Trophoblast cell (in vitro differentiated cells and primary cell): Measurements from ENCODE around the gene TYMS.

ENCODE experiments used
- DNase-seq, 2 donors: peaks; one replicate each; pipeline ENCODE4 v3.0.0-alpha.2; 2016
- H2AFZ ChIP-seq: 2 replicates; pipeline ENCODE4 v1.6.1; 2013; ENCODE audit warnings: low read length, moderate library complexity, mild to moderate bottlenecking; ENCODE audit not compliant: insufficient read depth, poor library complexity
- H2AK5ac ChIP-seq: 2 replicates; pipeline ENCODE4 v1.6.1; 2013; ENCODE audit warnings: mild to moderate bottlenecking, low read length
- H2BK120ac ChIP-seq: 2 replicates; pipeline ENCODE4 v1.6.1; 2013; ENCODE audit warnings: low read length, mild to moderate bottlenecking, moderate library complexity; ENCODE audit not compliant: insufficient read depth, poor library complexity
- H2BK12ac ChIP-seq: 2 replicates; pipeline ENCODE4 v1.6.1; 2013; ENCODE audit warnings: mild to moderate bottlenecking, low read length, moderate library complexity
- H2BK5ac ChIP-seq: 2 replicates; pipeline ENCODE4 v1.6.1; 2013; ENCODE audit warnings: low read length, low read depth, moderate library complexity, mild to moderate bottlenecking; ENCODE audit not compliant: poor library complexity
- H3K14ac ChIP-seq: 2 replicates; pipeline ENCODE4 v1.6.1; 2013; ENCODE audit warnings: mild to moderate bottlenecking, low read length
- H3K18ac ChIP-seq: 2 replicates; pipeline ENCODE4 v1.6.1; 2013; ENCODE audit warnings: mild to moderate bottlenecking, low read length
- H3K23ac ChIP-seq: 2 replicates; pipeline ENCODE4 v1.6.1; 2013; ENCODE audit warnings: low read length
- H3K27ac ChIP-seq: 2 replicates; pipeline ENCODE4 v1.5.1; 2013; ENCODE audit warnings: low read depth, mild to moderate bottlenecking, inconsistent platforms, low read length, moderate library complexity
- H3K27me3 ChIP-seq: 2 replicates; pipeline ENCODE4 v1.6.1; 2013; ENCODE audit warnings: inconsistent platforms, mild to moderate bottlenecking, low read length, moderate library complexity; ENCODE audit not compliant: insufficient read depth
- H3K36me3 ChIP-seq, 2 experiments: 1 replicate in 1 of 2; 2 replicates in 1 of 2; pipeline ENCODE4 v1.6.1; 2013; ENCODE audit warnings: low read length in 2 of 2, mild to moderate bottlenecking in 2 of 2, moderate library complexity in 1 of 2; ENCODE audit not compliant: insufficient read depth in 2 of 2, control insufficient read depth in 1 of 2
- H3K4ac ChIP-seq: 2 replicates; pipeline ENCODE4 v1.6.1; 2013; ENCODE audit warnings: low read depth, mild to moderate bottlenecking, low read length, moderate library complexity
- H3K4me1 ChIP-seq, 2 experiments: 1 replicate in 1 of 2; 2 replicates in 1 of 2; pipeline ENCODE4 v1.6.1; 2013; ENCODE audit warnings: low read length in 2 of 2, mild to moderate bottlenecking in 2 of 2, moderate library complexity in 1 of 2; ENCODE audit not compliant: insufficient read depth in 2 of 2, control insufficient read depth in 1 of 2
- H3K4me2 ChIP-seq: 2 replicates; pipeline ENCODE4 v1.6.1; 2013; ENCODE audit warnings: inconsistent platforms, mild to moderate bottlenecking, low read length, moderate library complexity
- H3K4me3 ChIP-seq: 2 replicates; pipeline ENCODE4 v1.5.1; 2013; ENCODE audit warnings: mild to moderate bottlenecking, low read depth, low read length, inconsistent platforms
- H3K79me1 ChIP-seq: one replicate; pipeline ENCODE4 v1.6.1; 2013; ENCODE audit warnings: low read length
- H3K79me2 ChIP-seq: 2 replicates; pipeline ENCODE4 v1.6.1; 2013; ENCODE audit warnings: low read length, mild to moderate bottlenecking; ENCODE audit not compliant: control insufficient read depth, insufficient read depth, poor library complexity
- H3K9ac ChIP-seq: 2 replicates; pipeline ENCODE4 v1.6.1; 2013; ENCODE audit warnings: mild to moderate bottlenecking, low read length
- H3K9me3 ChIP-seq: 2 replicates; pipeline ENCODE4 v1.6.1; 2013; ENCODE audit warnings: low read depth, mild to moderate bottlenecking, control low read depth, inconsistent platforms, low read length; ENCODE audit not compliant: insufficient read depth
- H4K12ac ChIP-seq: 2 replicates; pipeline ENCODE4 v1.6.1; 2013; ENCODE audit warnings: low read depth, mild to moderate bottlenecking, low read length, moderate library complexity
- H4K8ac ChIP-seq: 2 replicates; pipeline ENCODE4 v1.6.1; 2013; ENCODE audit warnings: low read depth, mild to moderate bottlenecking, low read length, moderate library complexity
- H4K91ac ChIP-seq: one replicate; pipeline ENCODE4 v1.6.1; 2013; ENCODE audit warnings: low read depth, mild to moderate bottlenecking, low read length, moderate library complexity
- WGBS: extraction: QIAGEN DNeasy Blood & Tissue Kit; methylation state at CpG from one replicate; pipeline ENCODE4 v1.1.7; 2013; ENCODE audit warnings: missing lambda C conversion rate; ENCODE audit not compliant: insufficient read length, insufficient coverage; ENCODE audit errors: extremely low coverage; 5-methylcytosine and 5-hydroxymethylcytosine counted together

The TYMS gene

GRCh38 chr18:623761-624620 lies 33.5 kb upstream of the TYMS start:
- Histone ChIP-seq H2BK12ac (no peak overlapping the region), H3K4me2 (no peak overlapping the region), H3K27me3 (no peaks in the 10 kb centered on the region), H3K4me1 (no peaks in the 10 kb centered on the region), H3K23ac (no peak overlapping the region), H2AFZ (no peak overlapping the region), H3K27ac (no peak overlapping the region), H3K9ac (no peak overlapping the region), H2AK5ac (no peak overlapping the region), H3K79me2 (no peaks in the 10 kb centered on the region), H4K8ac (no peak overlapping the region), H2BK5ac (no peak overlapping the region), H3K18ac (no peak overlapping the region), H3K14ac (no peak overlapping the region), H3K9me3 (no peaks in the 10 kb centered on the region), H2BK120ac (no peak overlapping the region), H3K4ac (no peak overlapping the region), H4K12ac (no peak overlapping the region), H3K4me3 (no peak overlapping the region), H3K79me1 (no peaks in the 10 kb centered on the region), H3K36me3 (no peaks in the 10 kb centered on the region), H4K91ac (no peak overlapping the region)
- DNase-seq = peak; percentile 48 to 79
- no CpG with 5 or more reads among the region's 11 CpGs for WGBS

GRCh38 chr18:627231-627630 lies 30.2 kb upstream of the TYMS start:
- Histone ChIP-seq H3K4ac (no peak overlapping the region), H3K36me3 (no peaks in the 10 kb centered on the region), H3K4me2 (no peak overlapping the region), H3K79me1 (no peaks in the 10 kb centered on the region), H3K9ac (no peak overlapping the region), H4K8ac (no peak overlapping the region), H3K27ac (no peak overlapping the region), H3K14ac (no peak overlapping the region), H3K79me2 (no peaks in the 10 kb centered on the region), H3K4me3 (no peak overlapping the region), H3K4me1 (no peaks in the 10 kb centered on the region), H3K27me3 (no peaks in the 10 kb centered on the region), H3K23ac (no peak overlapping the region), H3K9me3 (no peaks in the 10 kb centered on the region), H4K91ac (no peak overlapping the region), H2AK5ac (no peak overlapping the region), H4K12ac (no peak overlapping the region), H2AFZ (no peak overlapping the region), H2BK12ac (no peak overlapping the region), H2BK5ac (no peak overlapping the region), H2BK120ac (no peak overlapping the region), H3K18ac (no peak overlapping the region)
- no peak for DNase-seq
- WGBS = no CpG with 5 or more reads among the region's 2 CpGs

DNA sequence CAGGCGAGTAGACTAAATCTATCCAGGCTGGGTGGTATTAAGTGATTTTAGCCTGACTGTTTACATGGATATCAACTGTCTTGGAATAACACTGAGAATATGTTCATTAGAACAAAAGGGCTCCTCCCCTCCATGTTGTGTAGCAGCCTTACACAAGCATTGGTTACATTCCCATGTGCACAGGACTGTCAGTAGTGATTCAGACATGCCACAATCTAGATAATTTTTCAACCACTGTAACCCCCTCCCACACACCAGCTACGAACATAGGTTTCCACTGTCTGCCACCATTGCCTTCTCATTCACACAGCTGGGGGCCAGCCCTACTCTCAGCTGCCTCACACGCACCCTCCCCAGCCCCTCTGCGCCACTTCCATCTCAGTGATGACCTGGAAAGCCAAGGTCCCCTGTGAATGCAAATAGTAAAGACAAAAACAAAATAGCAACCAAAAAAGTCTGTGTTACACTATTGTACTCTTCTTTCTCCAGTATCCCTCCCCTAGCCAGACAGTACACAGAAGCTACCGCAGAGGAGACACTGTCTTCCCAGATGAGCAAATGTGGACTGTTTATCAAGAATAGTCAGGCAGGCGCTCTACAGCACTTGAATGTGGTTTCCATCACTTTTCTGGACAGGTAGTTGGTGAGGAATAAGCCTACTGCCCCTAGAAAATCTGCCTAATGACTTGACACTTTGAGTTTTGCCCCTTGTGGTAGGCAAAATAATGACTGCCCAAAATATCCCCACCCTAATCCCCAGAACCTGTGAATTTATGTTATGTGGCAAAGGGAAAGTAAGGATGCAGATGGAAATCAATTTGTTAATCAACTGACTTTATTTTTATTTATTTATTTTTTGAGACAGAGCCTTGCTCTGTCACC lies 27.9 kb upstream of the TYMS start:
- Histone ChIP-seq H2BK5ac (no peak overlapping the region), H3K23ac (no peak overlapping the region), H2BK12ac (no peak overlapping the region), H3K4me3 (no peak overlapping the region), H3K9ac (no peak overlapping the region), H3K18ac (no peak overlapping the region), H2AFZ (no peak overlapping the region), H3K36me3 (no peaks in the 10 kb centered on the region), H3K14ac (no peak overlapping the region), H3K27ac (no peak overlapping the region), H3K27me3 (no peaks in the 10 kb centered on the region), H2AK5ac (no peak overlapping the region), H2BK120ac (no peak overlapping the region), H3K9me3 (no peaks in the 10 kb centered on the region), H4K91ac (no peak overlapping the region), H4K12ac (no peak overlapping the region), H3K79me1 (no peaks in the 10 kb centered on the region), H3K4me2 (no peak overlapping the region), H3K4ac (no peak overlapping the region), H3K79me2 (no peaks in the 10 kb centered on the region), H3K4me1 (no peaks in the 10 kb centered on the region), H4K8ac (no peak overlapping the region)
- WGBS = no CpG with 5 or more reads among the region's 6 CpGs
- DNase-seq = no peak

- no peaks in the 10 kb centered on the region for H3K79me2 ChIP-seq
- no peaks in the 10 kb centered on the region for H3K79me1 ChIP-seq
- no peak overlapping the region for H4K8ac ChIP-seq
- no peaks in the 10 kb centered on the region for H3K27me3 ChIP-seq
- H3K14ac ChIP-seq = no peak overlapping the region
- H3K4ac ChIP-seq = no peak overlapping the region
- H3K9me3 ChIP-seq = no peaks in the 10 kb centered on the region
- H3K23ac ChIP-seq = no peak overlapping the region
- no peak for DNase-seq
- no peak overlapping the region for H3K4me3 ChIP-seq
- H3K4me1 ChIP-seq = peaks cover 0 to 2% of the 10 kb centered on the region in 2 experiments
- H2BK12ac ChIP-seq = no peak overlapping the region
- no peak overlapping the region for H4K91ac ChIP-seq
- H3K4me2 ChIP-seq = no peak overlapping the region
- H3K27ac ChIP-seq = no peak overlapping the region
- H2BK120ac ChIP-seq = no peak overlapping the region
- no peaks in the 10 kb centered on the region for H3K36me3 ChIP-seq
- H3K18ac ChIP-seq = no peak overlapping the region
- H4K12ac ChIP-seq = no peak overlapping the region
- H2AK5ac ChIP-seq = no peak overlapping the region
- no peak overlapping the region for H3K9ac ChIP-seq
- H2AFZ ChIP-seq = no peak overlapping the region
- H2BK5ac ChIP-seq = no peak overlapping the region
Measured at GRCh38 chr18:631560-631959, 25.9 kb upstream of the TYMS start.
